CD4-positive, alpha-beta T cell treated with Interleukin-2 at 100 ng/mL for 4 hours (primary cell): ENCODE results near the gene ITGA2.

Experiments
- DNase-seq: peaks from one replicate; pipeline ENCODE4 v3.0.0-alpha.2; 2020; ENCODE audit warnings: low spot score

Gene ITGA2

DNA sequence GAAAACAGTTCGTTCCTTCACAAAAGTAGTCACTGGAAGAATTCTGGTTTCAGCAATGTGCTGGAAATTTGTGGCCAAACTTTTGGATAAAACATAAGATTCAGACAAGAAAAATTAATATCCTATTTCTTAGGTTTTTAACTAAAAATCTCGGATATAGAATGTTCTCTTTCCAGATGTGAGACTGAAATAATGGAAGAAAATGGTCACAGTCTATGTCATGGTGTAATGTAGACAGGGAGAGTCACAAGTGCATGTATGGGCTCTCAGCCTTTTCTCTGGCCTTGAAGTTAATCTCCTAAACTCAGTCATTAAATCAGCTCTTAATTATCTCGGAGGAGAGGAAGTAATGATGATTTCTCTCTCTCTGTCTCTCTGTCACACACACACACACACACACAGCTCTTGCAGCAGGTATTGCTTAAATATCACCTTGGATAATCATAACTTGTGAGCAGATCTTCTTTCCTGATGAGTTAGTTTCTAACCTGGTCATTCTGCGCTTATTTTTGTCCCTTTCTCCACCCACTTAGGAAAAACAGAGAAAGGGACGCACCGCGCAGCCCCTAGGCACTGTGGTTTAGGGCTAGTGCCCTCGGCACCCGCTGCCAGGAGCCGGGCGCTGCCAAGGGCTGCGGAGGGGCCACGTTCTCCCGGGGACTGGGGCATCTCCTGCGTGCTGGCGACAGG lies 672 bp upstream of the ITGA2 start:
- no peak for DNase-seq

DNA sequence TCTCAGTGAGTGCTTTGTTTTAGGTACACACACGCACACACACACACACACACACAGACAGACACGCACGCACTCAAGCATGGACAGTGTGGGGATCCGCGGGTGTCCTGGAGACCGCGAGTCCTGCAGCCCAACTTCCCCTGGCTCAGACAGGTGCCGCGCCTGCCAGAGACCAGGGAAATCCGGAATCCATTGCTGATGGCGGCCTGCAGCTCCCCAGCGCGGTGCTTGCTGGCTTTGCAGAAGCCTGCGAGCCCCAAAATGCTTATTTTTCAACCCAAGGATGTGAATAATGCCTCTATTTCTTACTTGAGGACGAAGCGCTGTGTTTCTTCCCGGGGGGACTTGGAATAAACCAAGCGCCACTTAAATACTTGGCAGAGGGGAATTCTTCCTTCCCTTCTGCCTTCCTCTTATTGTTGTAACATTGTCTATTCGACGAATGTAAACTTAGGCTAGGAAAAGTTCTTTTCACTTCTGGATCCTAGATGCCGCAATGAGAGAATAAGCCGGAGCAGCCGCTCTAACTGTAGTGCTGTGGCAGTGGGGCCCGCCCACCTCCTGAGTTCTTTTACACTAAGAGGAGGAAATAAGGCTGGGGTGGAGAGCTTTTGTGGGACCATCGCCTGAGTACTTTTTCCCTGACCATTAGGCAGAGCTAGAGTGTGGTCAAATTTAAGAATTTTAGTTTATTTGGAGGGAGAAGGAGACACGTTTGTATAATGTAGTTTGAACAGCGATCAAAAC lies 802 bp downstream of the ITGA2 start:
- peak; percentile 28 for DNase-seq

DNA sequence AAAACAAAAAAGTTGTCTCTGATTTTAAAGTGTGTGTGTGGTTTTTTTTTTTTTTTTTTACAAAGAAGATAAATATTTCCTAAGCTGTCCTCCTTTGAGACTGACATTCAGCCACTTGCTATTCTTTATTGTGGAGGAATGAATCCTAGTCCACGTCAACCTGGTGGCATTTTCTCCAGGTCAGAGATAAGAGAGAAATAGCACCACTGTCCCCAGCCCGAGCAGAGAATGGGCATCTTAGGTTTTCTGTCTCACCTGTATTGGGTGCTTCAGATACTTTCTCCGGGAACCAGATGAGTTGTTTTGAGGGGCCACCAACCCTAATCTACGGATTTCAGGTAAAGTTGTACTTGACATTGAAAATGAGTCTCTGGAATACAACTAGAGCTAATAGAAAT lies 1.4 kb downstream of the ITGA2 start:
- DNase-seq = no peak

DNA sequence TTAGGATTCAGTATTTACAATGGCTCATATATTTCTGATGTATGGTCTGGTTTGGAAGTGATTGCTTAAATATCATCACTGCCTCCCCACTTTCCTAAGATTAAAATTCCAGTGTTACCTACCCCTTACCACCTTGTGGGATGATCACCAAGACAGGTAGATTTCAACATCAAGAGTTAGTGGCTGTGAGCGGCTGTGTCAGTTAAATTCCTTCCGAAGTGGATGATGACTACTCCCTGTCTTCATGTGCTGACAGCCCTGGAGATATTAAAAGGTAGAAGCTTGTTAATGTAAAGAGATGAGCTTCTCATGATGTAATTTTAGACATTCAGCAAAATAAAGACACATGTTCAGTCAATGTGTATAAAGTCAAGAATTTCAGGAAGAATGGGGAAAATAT lies 4.2 kb downstream of the ITGA2 start:
- DNase-seq = no peak

DNA sequence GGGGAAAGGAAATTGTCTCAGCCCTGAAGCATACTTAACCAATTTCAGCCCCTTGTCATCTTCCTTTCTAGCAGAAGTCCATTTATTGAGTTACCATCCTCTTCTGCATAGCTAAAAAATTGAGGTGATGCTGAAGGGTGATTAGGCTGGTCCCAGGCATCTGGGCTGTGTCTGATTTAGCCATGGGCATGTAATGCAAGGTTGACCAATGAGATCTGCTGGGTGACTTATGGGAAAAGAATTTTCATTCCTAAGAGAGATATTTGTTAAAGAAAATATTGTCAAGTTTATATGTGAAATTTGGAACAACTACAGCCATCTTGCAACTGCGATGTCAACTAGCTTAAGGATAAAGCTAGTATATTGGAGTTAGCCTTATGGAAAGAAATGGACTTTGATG lies 5.1 kb downstream of the ITGA2 start:
- no peak for DNase-seq

DNA sequence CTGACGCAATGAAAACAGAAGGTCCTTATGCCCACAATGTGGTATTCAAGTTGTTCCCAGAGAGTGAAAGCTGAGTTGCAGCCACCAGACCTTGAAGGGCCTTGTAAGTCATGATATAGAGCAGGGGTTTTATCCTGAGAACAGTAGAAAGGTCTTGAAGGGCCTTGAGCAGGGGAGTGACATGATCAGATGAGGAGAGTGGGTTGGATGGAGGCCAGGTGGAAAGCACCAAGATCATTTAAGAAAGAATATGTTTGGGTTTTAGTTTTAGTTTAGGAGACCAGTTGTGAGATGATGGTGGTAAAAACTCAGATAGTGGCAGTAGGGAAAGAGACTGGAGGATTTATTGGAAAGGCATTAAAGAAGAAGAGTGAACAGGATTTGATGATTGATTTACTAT lies 5.9 kb downstream of the ITGA2 start:
- DNase-seq = no peak

DNA sequence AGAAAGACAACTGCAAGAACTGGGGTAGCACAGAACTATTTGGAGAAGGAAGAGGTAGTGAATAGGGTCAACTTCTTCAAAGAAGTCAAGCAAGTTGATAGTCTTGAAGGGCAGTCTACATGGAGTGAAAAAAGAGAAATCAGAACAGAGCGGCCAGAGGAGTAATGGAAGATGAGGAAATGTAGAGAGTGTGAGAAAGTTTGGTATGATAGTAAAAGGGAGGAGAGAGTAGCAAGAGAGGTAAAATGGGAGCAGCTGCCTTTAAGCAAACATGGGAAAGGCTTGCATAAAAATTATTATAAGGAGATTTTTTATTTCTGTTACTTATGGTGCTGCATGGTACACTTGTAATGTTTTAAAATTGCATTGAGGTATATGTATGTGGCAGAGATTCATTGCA lies 6.8 kb downstream of the ITGA2 start:
- DNase-seq = no peak

DNA sequence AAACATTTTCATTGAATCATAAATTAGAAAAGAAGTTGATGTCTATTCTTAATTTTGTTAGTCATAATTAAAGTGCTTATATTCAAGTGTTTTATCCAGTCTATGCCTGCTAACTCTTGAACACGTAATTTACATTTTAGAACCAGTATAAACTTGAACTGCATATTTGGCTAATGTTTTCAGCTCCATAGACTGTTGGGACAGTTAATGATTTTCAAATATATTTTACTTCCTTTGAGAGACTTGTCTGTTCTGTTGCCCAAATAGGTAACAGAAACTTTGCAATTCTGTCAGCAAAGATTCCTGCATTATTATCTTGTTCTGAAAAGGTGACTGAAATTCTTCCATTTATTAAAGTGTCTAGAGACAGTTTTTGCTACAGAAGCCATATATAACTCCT lies 7.8 kb downstream of the ITGA2 start:
- no peak for DNase-seq

DNA sequence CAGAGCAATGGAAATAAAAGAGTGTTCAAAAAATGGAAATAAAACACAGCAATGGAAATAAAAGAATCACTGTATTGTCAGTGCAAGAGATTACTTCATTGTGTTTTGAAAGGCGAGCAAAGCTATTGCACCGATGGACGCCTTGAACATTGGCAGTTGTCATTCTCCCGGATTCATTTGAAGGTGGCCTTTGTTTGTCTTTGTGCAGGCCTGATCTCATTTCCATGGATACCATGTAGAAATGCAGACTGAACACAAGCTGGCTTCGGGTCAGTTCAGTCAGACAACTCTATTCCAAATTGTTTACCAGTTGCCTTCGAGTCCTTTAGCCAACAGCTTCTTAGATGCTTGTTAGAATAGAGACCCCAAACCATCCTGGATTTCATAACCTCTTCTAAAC lies 8.3 kb downstream of the ITGA2 start:
- DNase-seq = no peak

DNA sequence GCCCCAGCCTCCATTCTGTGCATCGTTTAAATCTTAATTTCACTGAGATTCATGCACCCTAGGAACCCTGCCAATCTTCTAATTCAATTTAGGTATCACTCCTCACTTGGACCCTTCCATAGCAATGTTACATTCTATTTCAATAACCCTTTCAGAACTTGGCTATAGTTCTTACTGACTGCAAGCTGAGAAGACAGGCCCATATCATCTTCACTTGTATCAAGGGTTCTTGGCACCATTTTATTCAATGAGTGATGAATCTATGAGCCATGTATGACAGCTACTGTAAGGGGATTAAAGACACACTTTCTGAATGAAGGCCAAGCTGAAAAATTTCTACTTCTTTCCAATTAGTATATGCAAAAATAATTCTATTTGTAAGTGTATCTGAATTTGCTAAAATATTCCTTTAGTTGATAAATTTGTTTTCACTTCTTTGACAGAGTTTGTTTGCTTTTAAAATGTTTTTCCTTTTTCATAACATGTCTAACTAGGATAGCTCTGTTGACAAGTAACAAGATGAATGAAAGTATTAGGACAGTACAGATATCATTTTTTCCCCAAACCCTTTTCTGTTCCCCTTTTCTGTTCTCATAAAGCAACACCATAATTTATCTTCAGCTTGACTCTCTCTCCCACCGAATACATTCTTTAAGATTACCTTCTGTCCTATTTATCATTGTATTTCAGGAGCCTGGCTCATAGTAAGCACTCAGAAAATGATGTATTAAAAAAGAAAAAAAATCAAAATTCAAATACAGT lies 9.6 kb downstream of the ITGA2 start:
- no peak for DNase-seq

DNA sequence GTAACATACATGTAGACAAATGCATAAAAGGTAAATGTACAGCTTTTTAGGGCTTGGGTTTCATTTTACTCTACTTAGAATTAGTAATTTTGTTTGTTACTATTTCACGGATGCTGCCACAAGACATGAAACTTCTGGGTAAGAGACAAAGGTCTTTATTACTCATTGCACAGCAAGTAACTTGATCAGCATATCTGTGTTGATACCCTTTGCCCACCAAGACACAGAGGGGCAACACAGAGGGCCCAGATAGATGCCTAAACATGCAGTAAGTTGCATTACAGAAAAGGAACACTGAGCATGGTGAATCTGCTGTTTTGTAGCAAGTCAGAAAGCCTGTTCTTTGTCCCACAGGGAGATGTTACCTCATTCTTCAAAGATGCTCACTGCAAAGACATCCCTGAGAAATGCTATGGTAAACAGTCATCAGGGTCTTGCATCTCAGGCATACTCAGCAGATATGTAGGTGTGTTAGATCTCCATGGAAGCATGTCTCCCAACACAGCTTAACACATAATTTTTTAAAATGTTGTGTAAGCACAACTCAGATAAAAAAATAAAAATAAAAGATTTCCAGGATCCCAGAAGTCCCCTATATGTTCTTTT lies 10.3 kb downstream of the ITGA2 start:
- no peak for DNase-seq

DNA sequence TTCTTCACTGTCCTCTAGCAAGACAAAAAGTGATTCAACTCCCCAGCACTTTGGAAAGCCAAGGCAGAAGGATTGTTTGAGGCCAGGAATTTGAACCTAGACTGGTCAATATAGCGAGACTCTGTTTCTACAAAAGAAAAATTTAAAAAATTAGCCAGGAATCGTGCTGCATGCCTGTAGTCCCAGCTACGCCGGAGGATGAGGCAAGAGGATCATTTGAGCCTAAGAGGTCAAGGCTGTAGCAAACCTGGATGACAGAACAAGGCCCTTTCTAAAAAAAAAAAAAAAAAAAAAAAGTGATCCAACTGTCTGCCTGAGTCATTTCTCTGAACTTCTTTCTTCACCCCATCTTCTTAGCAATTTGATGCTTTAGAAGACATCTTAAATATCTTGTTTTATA lies 12.4 kb downstream of the ITGA2 start:
- no peak for DNase-seq

DNA sequence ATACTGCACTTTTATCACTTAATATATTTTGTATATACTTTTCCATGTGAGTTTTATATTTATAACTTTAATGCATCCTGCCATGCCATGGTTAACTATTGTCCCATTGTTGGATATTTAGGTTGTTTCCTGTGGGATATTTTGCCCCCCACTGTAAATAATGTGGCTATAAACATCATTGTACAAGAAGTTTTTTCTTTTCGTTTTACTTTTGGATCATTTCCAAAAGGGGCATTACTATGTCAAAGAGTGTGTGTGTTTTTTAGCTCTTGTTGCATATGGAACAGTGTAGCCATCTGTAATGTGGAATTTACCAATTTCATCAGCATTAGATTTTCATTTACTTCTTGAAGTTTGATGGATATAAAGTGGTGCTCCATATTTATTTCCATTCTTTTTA lies 13.3 kb downstream of the ITGA2 start:
- DNase-seq = no peak

DNA sequence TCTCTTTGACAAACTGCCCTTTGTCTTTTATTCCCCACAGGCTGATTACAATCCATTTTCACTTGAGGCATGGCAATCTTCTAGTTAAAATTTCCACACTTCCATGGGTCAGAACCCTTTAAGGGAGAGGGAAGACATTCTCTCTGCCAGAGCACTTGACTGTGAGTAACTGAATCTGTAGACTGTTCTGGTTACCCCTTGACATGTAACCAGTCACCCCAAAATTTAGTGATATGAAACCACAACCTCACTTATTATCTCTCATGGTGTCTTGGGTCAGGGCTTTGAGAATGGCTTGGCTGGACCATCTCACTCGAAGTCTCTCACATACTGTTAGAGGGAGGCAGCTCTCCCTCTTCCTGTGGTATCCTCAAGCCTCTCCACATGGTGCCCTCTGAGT lies 14.0 kb downstream of the ITGA2 start:
- no peak for DNase-seq

DNA sequence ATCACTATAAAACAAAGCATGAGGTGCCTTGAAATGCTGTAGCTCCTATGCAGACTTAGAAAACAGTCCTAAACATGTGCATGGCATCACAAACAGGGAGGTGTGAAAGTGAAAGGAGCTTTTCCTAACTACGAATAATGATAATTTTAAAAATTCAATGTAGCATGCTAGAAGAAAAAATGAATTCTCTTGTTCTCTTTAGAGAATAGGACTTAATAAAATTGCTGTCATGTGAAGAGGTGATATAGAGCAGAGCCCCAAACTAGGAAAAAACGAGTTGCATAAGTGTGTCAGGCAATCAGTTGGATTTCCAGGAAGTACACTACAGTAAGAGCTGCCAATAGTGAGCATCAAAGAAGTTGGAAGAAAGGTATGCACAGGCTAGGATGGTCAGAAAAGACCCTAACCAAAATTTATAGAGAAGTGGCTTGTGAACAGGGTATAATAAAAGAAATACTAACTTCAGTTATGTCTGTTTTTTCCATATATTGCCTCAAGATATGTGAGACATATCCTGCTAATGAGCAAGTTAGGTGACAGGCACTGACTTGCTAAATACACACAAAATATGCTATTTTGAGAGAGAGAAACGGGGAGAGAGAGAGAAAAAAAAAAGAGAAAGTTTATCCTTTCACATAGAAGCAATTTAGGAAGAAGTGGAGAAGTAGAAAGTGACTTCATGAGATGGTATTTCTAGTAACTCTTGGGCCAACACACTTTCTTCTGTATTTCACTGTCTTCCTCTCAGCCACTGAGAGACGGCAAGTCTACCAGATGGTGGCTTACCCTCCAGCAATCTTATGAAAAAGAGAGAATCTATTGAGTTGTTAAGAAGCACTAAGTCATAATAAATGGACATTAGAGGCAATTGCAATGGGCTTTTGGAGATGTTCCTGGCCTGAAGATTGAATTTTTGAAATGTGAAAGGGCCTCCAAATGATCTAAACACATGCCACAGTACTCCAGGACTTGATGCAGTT lies 18.0 kb downstream of the ITGA2 start:
- DNase-seq = no peak

DNA sequence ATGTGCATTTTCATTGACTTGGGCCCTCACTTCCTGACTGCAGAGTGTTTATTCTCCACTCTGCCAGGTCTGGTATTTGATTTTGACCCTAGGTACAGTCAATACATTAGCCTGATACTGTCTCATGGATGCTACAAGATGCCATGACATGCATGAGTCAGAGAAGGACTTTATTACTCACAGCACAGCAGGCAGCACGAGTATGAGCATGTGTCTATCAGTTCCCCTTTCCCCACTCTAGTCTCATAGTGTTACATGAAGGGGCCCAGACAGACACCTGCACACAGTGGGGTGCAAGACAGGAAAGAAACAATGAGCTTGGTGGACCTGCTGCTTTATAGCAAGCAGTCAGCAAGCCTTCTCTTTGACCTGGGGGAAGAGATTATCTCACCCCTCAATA lies 19.6 kb downstream of the ITGA2 start:
- DNase-seq = peak; percentile 12

DNA sequence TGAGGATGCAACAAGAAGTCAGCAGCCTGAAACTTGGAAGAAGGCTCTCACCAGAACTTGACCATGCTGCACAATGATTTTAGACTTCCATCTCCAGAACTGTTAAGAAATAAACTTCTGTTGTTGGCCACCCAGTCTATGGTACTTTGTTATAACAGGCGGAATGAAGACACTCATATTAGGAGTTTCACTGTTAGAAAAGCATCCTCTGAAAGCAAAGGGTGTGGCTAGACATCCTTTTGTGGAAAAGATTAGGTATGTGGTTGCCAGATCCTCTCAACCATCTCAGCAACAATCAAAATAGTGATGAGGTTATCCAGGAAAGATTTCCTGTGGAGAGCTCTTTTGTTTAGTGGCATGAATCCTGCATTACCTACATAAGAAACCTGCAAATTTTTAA lies 20.7 kb downstream of the ITGA2 start:
- DNase-seq = no peak

DNA sequence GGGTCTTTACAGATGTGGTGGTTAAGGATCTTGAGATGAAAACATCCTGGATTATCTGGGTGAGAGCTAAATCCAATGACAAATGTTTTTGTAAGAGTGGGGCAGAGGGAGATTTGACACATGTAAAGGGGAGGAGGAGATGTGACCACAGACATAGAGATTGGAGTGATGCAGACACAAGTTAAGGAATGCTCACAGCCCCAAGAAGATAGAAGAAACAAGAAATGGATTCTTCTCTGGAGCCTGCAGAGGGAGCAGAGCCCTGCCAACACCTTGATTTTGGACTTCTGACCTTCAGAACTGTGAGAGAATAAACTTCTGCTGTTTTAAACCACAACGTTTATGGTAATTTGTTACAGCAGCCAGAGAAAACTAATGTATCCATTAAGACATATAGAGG lies 21.7 kb downstream of the ITGA2 start:
- no peak for DNase-seq

DNA sequence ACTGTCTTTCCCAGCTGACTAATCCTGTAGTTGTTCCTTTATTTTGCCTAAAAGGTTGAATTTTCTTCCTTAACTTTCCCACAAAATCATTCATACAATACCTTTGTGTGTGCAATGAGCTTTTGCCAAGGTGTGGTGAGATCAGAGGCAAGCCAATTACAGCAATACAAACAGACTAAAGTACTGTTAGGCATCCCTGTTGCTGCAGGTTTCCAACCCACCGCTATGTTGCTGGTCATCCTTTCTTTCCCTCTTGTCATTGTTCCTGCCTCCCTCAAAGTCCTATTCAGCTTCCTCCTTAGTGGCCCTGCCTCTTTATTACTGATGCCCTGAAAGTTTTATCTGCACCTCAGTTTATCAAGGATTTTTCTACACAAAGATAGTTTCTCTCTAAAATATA lies 22.1 kb downstream of the ITGA2 start:
- DNase-seq = no peak

DNA sequence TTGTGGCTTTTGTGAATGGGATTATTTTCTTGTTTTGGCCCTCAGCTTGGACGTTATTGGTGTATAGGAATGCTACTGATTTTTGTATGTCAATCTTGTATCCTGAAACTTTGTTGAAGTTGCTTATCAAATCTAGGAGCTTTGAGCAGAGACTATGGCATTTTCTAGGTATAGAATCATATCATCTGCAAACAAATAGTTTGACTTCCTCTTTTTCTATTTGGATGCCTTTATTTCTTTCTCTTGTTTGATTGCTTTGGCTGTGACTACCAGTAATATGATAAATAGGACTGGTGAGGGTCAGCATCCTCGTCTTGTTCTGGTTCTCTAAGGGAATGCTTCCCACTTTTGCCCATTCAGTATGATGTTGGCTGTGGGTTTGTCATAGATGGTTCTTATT lies 24.7 kb downstream of the ITGA2 start:
- no peak for DNase-seq

DNA sequence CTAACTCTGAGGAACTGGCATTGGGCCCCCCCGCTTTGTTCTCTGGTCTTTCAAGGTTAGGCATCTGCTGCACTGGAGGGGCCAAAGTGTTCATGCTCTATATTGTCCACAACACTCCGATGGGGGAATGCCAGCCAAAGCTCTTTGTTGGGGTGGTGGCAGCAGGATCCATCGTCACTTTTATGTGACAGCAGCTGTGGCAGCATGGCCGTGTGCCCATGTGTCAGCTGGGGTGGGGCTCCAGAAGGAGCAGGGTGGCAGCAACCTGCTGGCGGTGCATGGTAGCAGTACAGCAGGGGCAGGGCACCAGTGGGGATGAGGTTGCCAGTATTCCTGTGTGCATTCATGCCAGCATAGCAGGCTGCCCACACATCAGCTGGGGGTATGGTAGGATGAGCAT lies 28.2 kb downstream of the ITGA2 start:
- no peak for DNase-seq
